Uterus (tissue), 4 donors: Measurements from ENCODE around the gene NRG3. TPM values are rescaled to one million over a fixed set of nuclear protein-coding genes. Genes with fewer than 3 reads are reported as not detected.
"Not testable (repeated sequence)": the region's sequence is repeated elsewhere in the genome, so short reads cannot be mapped to it uniquely, and the experiment has no call there.

Source experiments
- DNase-seq, 2 donors: peaks; one replicate each; pipeline ENCODE4 v3.0.0-alpha.2; 2019 to 2020
- H3K27ac ChIP-seq, 2 donors: fragments of 200-600 bp; sonication (generic); 1 replicate in 1 of 2; 2 replicates in 1 of 2; pipeline ENCODE4 v1.5.1; 2016 to 2018
- H3K27me3 ChIP-seq, 2 donors: fragments of 200-600 bp; sonication (generic); one replicate each; pipeline ENCODE4 v1.5.1; 2018 to 2019; ENCODE audit warnings: control low read depth in 1 of 2
- H3K36me3 ChIP-seq, 2 donors: fragments of 200-600 bp; sonication (generic); one replicate each; pipeline ENCODE4 v1.5.1; 2019; ENCODE audit warnings: control low read depth in 1 of 2
- H3K4me1 ChIP-seq, 2 donors: fragments of 200-600 bp; sonication (generic); one replicate each; pipeline ENCODE4 v1.5.1; 2018 to 2019; ENCODE audit warnings: control low read depth in 1 of 2
- H3K4me3 ChIP-seq, 2 donors: fragments of 200-600 bp; sonication (generic); 1 replicate in 1 of 2; 2 replicates in 1 of 2; pipeline ENCODE4 v1.5.1; 2018 to 2019; ENCODE audit warnings: mild to moderate bottlenecking in 1 of 2
- H3K9me3 ChIP-seq, 2 donors: fragments of 200-600 bp; sonication (generic); one replicate each; pipeline ENCODE4 v1.5.1; 2019; ENCODE audit warnings: control low read depth in 1 of 2
- POLR2A ChIP-seq, 2 donors: fragments of 450-650 bp; IDR thresholded peaks; one replicate each; pipeline ENCODE4 v1.6.1; 2016; ENCODE audit warnings: antibody characterized with exemption in 2 of 2, mild to moderate bottlenecking in 1 of 2, moderate library complexity in 1 of 2
- intact Hi-C: fragments of 100-400 bp; cut with DNase I; formaldehyde crosslinking; loops from one replicate; pipeline ENCODE4 v1.15.1; 2023; ENCODE audit warnings: low total_unique reads
- total RNA-seq, 4 donors: library from RNA; depleted of rRNA in 3 of 4; stranded (reverse); fragments of >200 nt in 3 of 4; gene quantifications; one replicate each; pipeline versions ENCODE4 v1.1.0 to v1.2.4, GENCODE V29; 2014 to 2023
- TF ChIP-seq, protein P1 (sequence below), 4 experiments: fragments of 200-600 bp in 2 of 4; fragments of 450-650 bp in 2 of 4; sonication (generic) in 2 of 4; IDR thresholded peaks; one replicate each; pipeline ENCODE4 v1.5.1; 2016 to 2019; ENCODE audit warnings: antibody characterized with exemption in 4 of 4, mild to moderate bottlenecking in 2 of 4, moderate library complexity in 1 of 4
- donor health status: DM: yes; HTN: yes; CAD: no.

NRG3 gene
- total RNA-seq, 4 donors from 2014 or later: 0.27 to 1.0 TPM; not detected in 2

DNA sequence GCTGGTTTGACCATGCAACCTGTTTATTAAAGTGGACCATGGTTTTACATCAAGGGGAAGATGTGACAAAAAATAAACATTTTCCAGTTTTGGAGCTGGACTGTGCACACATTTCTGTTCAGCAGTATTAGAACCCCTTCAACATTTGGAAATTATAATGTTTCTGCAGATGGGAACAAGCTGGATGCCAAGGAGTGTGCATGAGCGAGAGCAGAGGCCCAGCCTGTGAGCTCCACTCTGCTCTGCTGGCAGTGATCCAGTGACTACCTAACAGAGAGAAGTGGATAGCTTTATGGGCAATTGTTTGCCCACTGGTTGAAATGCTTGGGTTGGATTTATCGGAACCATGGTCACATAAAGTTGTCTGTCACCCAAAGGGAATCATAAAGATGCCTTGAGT is 456.7 kb downstream of the NRG3 start:
- no peak overlapping the region for H3K27ac ChIP-seq
- no peak for DNase-seq
- H3K36me3 ChIP-seq: no peaks in the 10 kb centered on the region
- TF ChIP-seq, protein P1, sequence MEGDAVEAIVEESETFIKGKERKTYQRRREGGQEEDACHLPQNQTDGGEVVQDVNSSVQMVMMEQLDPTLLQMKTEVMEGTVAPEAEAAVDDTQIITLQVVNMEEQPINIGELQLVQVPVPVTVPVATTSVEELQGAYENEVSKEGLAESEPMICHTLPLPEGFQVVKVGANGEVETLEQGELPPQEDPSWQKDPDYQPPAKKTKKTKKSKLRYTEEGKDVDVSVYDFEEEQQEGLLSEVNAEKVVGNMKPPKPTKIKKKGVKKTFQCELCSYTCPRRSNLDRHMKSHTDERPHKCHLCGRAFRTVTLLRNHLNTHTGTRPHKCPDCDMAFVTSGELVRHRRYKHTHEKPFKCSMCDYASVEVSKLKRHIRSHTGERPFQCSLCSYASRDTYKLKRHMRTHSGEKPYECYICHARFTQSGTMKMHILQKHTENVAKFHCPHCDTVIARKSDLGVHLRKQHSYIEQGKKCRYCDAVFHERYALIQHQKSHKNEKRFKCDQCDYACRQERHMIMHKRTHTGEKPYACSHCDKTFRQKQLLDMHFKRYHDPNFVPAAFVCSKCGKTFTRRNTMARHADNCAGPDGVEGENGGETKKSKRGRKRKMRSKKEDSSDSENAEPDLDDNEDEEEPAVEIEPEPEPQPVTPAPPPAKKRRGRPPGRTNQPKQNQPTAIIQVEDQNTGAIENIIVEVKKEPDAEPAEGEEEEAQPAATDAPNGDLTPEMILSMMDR (IDR thresholded peaks at IDR 0.05): no peak
- TF ChIP-seq POLR2A (IDR thresholded peaks at IDR 0.05): no peak
- no peak overlapping the region for H3K4me3 ChIP-seq
- H3K27me3 ChIP-seq: no peaks in the 10 kb centered on the region
- intact Hi-C loops: no loop called here
- no peaks in the 10 kb centered on the region for H3K4me1 ChIP-seq
- no peaks in the 10 kb centered on the region for H3K9me3 ChIP-seq

DNA sequence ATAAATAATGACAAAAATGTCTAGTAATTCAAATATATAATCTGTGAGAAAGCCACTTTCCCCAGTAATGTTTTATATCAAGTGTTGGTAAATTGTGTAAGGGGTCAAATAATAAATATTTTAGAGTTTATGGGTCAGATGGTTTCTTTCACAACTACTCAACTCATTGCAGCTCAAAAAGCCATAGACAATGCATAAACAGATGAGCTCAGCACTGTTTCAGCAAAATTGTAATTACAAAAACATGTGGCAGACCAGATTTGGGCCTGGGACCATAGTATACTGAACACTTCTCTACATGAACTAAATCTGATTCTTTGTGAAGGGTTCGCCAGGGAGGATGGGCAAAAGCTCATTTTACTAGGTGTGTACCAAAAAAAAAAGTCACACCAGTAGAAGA is 460.8 kb downstream of the NRG3 start:
- Histone ChIP-seq H3K4me3 (no peak overlapping the region), H3K27ac (no peak overlapping the region), H3K36me3 (no peaks in the 10 kb centered on the region), H3K27me3 (no peaks in the 10 kb centered on the region), H3K4me1 (no peaks in the 10 kb centered on the region), H3K9me3 (no peaks in the 10 kb centered on the region)
- intact Hi-C loops: no loop called here
- no peak for DNase-seq
- TF ChIP-seq, protein P1 (IDR thresholded peaks at IDR 0.05): no peak
- no peak for TF ChIP-seq POLR2A (IDR thresholded peaks at IDR 0.05)

DNA sequence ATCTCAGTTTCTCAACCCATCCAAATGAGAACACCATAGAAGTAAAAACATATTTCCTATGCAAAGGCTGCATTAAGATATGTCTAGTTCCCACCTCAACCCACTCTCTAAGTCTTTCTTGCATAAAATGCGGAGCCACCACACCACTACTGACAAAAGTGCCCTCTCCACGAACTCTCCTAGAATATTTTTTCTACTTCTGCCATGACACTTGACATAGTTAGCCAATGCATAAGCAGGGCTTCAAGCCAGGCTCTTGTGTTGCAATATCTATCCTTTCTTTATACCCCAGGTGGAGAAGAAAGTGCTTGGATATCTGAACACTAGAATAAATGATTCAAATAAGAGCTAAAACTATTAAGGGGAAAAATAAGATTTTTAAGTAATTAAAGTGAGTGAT is 465.2 kb downstream of the NRG3 start:
- H3K9me3 ChIP-seq: no peaks in the 10 kb centered on the region
- H3K4me3 ChIP-seq: no peak overlapping the region
- H3K27me3 ChIP-seq: no peaks in the 10 kb centered on the region
- no peaks in the 10 kb centered on the region for H3K4me1 ChIP-seq
- no peak overlapping the region for H3K27ac ChIP-seq
- no peaks in the 10 kb centered on the region for H3K36me3 ChIP-seq
- TF ChIP-seq, protein P1 (IDR thresholded peaks at IDR 0.05): no peak
- TF ChIP-seq POLR2A (IDR thresholded peaks at IDR 0.05): no peak
- intact Hi-C loops: no loop called here
- DNase-seq: no peak

DNA sequence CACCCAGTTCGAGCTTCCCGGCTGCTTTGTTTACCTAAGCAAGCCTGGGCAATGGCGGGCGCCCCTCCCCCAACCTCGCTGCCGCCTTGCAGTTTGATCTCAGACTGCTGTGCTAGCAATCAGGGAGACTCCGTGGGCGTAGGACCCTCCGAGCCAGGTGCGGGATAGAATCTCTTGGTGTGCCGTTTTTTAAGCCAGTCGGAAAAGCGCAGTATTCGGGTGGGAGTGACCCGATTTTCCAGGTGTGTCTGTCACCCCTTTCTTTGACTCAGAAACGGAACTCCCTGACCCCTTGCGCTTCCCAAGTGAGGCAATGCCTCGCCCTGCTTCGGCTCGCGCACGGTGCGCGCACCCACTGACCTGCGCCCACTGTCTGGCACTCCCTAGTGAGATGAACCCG is 474.6 kb downstream of the NRG3 start:
- H3K36me3 ChIP-seq, DNase-seq, H3K4me1 ChIP-seq, H3K27ac ChIP-seq, intact Hi-C loops, H3K4me3 ChIP-seq, H3K9me3 ChIP-seq, H3K27me3 ChIP-seq: not testable (repeated sequence)

DNA sequence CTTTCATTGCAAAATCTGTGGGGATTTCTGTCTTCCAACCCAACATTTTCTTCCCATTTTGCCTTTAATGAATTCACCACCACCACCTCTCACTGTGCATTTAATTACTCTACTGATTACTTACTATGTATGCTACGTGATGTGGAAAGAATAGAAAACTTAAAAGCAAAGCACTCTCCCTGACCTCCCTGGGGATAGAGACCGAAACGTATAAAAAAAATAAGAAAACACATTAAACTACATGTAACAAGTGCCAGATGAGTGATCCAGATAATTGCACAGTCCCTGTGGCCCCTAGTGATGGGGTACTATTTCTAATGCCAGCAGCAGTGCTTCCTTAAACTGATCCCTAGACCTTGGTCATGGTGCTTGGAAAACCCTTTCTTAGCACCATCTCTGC is 478.4 kb downstream of the NRG3 start:
- Histone ChIP-seq H3K36me3 (no peaks in the 10 kb centered on the region), H3K9me3 (no peaks in the 10 kb centered on the region), H3K4me1 (no peaks in the 10 kb centered on the region), H3K27me3 (no peaks in the 10 kb centered on the region), H3K4me3 (no peak overlapping the region), H3K27ac (no peak overlapping the region)
- intact Hi-C loops: no loop called here
- TF ChIP-seq, protein P1 (IDR thresholded peaks at IDR 0.05): no peak
- no peak for TF ChIP-seq POLR2A (IDR thresholded peaks at IDR 0.05)
- no peak for DNase-seq

DNA sequence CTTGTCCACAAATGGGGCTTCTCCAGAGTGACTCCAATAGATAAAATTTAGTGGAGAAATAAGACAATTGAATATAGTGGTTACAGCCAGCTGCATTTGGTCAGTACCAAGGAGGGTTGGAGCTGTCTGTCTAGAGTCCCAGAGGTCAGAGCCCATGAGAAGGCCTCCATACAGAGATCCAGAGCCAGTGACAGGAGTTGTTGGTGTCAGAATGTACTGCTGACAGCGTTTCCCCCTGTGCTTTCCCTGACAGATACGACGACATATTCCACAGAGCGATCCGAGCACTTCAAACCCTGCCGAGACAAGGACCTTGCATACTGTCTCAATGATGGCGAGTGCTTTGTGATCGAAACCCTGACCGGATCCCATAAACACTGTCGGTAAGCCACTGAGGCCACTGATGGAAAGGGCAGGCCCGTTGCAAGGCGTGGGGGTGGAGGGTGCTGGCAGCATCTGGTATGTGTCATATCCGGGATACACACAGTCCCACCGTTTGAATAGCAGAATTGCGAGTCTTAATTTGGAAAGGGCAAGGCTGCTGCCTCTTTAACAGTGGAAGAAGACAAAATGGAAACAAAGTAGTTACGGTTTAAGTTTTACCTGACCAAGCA is 483.6 kb downstream of the NRG3 start:
- intact Hi-C loops: no loop called here
- H3K27me3 ChIP-seq: no peaks in the 10 kb centered on the region

More for the DNA sequence above, 483.6 kb downstream of the NRG3 start:
- no peaks in the 10 kb centered on the region for H3K9me3 ChIP-seq
- H3K27ac ChIP-seq: no peak overlapping the region
- no peak overlapping the region for H3K4me3 ChIP-seq
- no peaks in the 10 kb centered on the region for H3K36me3 ChIP-seq
- H3K4me1 ChIP-seq: no peaks in the 10 kb centered on the region
- TF ChIP-seq, protein P1 (IDR thresholded peaks at IDR 0.05): no peak
- TF ChIP-seq POLR2A (IDR thresholded peaks at IDR 0.05): no peak
- no peak for DNase-seq
